NCI-H345 (cell line): ENCODE results near the gene SPATA12.

Experiments
- DNase-seq: peaks from one replicate; lab custom pipeline; 2025; lab: John Stamatoyannopoulos, UW

The SPATA12 gene

DNA sequence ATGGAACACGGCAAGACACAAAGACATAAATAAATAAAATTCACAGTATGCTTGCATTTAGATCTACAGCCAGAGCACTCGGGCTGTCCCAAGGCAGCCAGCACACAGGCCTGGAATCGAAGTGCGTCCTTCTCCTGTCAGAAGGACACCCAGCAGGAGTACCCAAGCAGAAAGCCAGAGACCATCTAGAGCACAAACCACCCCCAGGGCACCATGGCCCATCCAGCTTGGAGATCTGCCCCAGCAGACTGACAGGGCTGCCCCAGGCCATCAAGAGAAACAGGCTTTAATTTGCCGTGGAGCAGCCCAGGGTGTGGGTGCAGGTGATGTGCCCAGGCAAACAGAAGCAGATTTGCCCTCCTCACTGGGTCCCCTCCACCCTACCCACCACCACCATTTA, 7.8 kb upstream of the SPATA12 start:
- no peak for DNase-seq

DNA sequence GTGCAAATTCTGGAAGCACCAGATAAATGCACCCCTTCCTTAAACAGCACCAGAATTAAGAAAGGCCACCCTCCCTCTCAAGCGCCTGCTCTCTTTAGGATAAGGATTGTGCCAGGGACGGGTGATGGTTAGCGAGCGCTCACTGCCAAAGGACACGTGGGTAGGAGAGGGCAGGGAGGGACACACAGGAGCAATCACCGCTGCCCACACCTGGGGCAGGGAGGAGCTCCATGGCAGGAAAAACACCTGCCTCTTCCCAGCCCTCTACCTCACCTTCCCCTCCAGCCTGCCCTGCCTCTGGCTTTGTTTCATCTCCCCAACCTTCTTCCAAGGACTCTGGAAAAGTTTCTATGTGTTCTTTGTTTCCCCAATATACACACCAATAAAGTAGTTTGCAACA, 7.3 kb upstream of the SPATA12 start:
- no peak for DNase-seq

DNA sequence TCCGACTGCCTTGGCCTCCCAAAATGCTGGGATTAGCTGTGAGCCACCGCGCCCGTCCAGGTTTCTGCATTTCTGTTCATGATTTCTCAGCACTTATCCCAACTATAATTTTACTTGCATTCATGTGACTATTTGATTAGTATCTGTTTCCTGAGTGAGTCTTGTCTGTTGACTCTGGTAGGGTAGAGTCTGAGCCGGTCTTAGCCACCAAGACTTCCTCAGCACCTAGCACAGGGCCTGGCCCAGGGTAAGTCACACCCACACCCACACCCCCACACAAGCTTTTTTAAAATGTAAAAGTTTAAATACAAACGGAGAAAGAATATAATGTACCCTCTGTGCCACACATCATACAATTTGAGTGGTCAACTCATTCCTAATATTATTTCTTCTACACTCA, 3.1 kb upstream of the SPATA12 start:
- no peak for DNase-seq

DNA sequence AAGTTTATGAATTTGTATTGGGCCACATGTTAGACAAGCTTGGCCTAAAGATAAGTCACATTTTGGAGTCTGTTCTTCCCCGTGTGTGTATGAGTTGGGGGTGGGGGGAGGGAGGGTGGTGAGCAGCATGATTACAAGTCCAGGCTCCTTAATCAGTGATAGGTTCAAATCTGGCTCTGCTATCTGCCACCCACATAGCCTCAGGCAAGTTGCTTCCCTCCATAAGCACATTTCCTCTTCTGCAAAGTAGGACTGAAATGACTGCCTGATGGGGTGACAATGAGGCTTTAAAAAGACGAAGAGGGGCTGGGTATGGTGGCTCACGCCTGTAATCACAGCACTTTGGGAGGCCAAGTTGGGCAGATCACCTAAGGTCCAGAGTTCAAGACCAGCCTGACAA, 1.1 kb upstream of the SPATA12 start:
- no peak for DNase-seq

DNA sequence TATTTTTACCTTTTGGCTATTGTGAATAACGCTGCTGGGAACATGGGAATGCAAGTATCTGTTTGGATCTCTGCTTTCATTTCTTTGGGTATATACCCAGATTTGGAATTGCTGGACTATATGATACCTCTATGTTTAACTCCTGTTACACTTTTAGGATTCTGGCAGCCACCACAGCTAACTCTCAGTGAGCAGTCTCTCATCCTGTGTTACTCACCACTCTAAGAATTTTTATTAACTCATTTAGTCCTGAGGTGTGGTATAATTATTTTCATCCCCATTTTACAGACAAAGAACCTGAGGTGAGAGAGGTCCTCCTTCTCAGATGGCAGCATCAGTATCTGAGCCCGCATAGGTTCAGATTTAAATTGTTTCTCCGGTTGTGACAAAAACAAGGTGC, 1.1 kb downstream of the SPATA12 start:
- no peak for DNase-seq

DNA sequence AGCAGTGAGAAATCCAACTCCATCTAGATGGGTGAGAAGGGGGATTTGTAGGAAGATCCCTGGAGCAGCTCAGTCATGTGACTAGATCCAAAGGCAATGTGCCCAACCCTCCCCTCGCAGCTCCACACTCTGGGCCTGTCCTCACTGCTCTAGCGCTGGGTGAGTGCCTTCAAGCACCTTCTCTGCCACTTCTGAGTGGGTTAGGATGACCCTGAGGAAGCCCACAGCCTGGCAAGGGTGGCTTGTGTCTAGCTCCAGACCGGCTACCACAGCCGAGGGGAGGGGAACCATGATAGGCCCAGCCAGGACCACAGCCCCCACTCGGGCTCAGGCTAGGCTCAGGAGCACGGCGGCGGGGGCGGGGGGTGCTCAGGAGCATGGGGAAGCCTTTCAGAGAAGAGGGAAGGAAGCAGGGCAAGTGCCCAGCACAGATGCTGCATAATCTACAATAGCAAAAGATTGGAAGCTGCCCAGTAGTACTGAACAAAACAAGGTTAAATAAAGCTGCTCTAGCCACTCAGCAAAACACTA, 1.7 kb downstream of the SPATA12 start:
- DNase-seq = no peak

DNA sequence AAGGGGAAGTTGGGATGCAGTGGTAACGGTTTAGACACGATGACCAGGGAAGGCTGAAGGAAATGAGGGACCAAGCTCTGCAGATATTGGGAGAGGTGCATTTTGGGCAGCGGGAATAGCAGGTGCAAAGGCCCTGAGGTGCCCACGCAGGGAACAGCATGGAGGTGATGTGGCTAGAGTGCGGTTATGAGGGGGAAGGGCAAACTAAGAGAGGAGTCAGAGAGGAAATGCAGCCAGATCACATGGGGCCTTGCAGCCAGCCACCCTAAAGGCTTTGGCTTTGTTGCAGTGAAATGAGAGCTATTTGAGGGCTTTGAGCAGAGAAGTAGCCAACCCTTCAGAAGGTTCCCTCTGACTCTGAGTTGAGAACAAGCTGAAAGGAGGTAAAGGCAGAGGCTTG, 2.6 kb downstream of the SPATA12 start:
- DNase-seq = no peak

DNA sequence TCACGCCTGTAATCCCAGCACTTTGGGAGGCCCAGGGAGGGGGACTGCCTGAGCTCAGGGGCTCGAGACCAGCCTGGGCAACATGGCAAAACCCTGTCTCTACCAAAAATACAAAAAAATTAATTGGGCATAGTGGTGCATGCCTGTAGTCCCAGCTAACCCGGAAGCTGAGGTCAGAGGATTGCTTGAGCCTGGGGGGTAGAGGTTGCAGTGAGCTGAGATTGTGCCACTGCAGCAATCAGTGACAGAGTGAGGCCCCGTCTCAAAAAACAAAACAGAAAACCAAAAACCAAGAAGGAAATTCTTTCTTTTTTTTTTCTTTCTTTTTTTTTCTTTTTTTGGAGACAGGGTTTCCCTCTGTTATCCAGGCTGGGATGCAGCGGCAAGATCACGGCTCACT, 3.5 kb downstream of the SPATA12 start:
- no peak for DNase-seq

DNA sequence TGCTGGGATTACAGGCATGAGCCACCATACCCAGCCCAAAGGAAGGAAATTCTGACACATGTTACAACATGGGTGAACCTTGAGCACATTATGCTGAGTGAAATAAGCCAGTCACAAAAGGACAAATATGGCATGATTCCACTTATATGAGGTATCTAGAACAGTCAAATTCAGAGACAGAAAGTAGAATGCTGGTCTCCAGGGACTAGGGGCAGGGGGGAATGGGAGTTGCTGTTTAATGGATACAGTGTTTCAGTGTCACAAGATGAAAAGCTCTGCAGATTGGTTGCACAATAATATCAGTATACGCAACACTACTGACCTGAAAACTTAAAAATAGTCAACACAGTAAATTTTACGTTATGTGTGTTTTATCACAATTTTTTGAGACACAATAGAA, 4.1 kb downstream of the SPATA12 start:
- DNase-seq = no peak

DNA sequence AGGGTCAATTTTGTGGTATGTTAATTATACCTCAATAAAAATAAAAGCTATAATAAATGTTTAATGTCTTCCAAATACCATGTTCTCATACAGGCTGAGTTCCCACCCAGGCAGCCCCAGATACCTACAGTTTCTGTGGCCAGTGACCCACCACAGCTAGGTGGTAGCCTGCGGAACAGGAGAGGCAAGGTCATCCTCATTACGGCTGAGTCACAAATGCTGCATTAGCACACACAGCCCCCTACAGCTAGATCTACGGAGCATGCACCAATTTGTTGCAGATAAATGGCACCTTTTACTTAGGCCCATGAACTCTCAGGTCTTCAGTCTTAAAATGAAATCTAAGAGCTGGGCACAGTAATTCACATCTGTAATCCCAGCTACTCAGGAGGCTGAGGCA, 5.1 kb downstream of the SPATA12 start:
- no peak for DNase-seq

DNA sequence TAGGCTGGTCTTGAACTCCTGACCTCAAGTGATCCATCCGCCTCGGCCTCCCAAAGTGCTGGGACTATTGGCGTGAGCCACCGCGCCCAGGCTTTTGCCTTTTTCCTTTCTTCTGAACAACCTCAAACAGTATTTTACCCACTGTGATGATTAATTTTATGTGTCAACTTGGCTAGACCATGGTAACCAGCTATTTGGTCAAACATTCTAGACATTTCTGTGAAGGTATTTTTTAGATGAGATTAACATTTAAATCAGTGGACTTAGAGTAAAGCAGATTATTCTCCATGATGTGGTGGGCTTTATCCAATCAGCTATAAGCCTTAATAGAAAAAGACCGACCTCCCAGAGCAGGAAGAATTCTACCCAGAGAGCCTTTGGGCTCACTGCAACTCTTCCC, 6.0 kb downstream of the SPATA12 start:
- DNase-seq = no peak

DNA sequence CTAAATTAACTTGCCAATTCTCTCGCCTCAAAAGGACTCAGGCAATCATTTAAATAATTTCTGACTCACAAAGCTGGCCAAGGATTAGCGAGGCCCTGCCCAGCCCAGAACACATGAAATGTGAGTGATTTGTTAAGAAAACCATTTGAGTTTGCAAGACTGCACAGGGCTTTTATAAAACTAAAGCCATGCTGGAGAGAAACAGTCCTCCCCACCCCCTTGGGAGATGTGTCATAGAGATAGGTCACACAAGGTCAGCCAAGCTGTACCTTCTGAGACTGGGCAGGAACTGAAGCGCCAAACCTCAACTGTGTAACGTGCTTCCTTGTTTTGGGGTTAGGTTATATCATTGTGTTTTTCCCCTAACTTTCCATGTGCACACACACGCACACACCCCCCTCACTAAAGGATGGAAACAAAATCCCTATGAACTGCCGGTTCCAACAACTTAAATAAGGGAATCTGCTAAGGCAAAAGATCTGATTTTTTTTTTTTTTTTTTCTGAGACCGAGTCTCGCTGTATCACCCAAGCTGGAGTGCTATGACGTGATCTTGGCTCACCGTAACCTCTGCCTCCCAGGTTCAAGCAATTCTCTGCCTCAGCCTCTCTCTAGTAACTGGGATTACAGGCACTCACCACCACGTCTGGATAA, 8.1 kb downstream of the SPATA12 start:
- no peak for DNase-seq

DNA sequence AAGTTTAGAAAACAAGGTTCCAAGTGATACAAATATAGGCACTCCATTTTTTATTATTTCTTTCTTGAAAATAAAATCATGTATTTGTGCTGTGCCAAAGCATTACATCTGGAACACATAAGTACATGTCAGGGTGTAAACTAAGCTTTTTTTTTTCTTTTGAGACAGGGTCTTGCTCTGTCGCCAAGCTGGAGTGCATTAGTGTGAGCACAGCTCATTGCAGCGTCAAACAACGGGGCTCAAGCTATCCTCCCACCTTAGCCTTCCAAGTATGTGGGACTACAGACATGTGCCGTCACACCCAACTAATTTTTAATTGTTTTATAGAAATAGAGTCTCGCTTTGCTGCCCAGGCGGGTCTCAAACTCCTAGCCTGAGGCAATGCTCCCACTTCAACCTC, 9.0 kb downstream of the SPATA12 start:
- no peak for DNase-seq

DNA sequence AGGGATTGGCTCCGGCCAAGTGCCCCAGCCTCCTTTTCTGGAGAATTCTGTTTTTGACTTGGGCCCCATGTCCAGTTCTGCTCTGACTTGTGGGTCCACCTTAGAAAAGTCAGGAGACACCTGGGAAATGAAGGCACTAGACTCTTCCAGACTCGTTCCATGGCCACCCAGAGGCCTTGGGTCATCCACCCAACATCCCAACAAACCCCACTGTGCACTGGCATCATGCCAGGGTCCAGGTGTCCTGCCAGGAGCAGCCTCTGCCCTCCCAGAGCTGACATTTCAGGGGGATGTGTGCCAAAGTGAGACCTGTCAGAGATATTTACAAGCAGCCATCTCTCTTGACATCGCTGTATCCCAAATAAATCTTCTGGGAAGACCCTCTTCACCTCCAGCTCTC, 13.2 kb downstream of the SPATA12 start:
- DNase-seq = no peak

DNA sequence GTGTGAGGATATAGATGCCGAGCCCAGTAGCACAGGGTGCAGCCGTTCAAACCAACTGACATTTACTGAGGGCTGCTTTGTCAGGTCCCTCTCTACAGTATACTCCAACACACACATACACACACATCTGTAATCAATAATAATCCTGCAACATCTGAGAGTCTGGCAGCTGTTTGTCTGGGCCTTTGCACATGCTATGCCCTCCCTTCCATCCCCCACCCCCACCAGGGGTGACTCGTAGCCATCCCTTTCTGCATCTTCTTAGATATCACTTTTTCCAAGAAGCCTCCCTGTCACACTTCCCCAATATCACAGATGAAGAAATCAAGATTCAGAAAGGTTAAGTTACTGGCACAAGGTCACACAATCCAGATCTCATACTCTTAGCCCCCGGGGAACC, 13.7 kb downstream of the SPATA12 start:
- no peak for DNase-seq

DNA sequence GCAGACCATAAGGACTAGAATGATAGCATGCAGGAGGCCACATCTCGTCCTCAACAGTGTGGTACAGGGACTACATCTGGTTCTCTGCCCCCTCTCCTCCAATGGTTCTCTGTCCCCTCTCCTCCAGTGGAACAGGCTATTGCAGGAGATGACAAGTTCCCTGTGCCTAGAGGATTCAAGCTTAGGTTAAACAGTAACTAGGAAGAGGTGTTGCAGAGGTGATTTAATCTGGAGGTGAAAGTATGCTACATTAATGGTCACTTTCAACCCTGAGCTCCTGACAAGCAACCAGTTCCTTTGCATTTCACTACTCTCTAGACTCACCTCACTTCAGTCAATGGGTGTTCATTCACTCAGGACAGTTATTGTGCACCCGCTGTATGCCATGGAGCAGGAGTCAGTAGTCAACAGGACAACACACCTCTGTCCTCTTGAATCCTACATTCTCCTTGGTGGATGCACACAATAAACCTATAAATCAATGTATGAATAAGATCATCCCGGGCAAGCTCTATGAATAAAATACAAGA, 16.0 kb downstream of the SPATA12 start:
- DNase-seq = no peak

DNA sequence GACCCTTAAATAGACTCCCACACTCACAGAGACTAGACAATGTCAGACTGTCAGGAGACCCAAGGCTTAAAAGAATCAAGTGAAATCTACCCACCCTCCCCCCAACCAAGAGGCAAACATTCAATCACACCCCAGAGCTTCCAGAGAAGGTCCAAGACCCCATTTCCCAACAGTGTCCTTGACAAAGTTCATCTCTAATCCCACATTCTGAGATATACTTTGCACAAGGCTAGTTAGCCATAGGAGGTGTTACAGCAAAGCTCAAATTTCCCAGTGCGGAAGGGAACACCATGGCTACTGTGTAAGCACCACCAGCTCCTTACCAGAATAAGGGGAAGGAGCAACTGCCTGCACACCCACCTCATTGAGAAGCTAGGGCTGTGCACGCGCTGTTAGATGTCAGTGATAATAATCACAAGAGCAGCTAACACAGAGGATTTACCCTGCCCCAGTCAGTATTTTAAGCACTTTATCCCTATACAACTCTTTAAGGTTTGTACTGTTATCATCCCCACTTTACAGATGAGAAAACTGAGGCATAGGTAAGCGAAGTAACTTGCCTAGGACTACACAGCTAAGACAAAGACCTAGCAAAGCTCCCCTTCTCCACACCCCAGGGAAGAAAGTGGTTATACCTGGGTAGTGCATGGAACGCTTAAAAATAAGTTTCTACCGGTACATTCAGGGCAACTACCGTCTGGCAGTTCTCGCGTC, 17.3 kb downstream of the SPATA12 start:
- no peak for DNase-seq

DNA sequence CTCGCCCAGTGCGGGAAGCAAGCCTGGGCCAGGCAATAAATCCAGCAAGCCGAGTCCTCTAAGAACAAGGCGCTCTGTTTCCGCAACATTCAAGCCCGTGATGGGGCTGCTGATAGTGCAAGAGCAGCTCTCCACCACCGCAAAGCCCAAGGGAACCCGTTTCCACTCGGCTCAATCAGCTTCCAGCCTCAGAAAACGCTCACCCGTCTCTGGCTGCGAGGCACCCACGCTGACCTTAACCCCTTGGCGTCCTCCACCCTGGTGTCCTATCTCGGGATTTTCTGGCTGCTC, 17.8 kb downstream of the SPATA12 start:
- DNase-seq = peak; percentile 29

DNA sequence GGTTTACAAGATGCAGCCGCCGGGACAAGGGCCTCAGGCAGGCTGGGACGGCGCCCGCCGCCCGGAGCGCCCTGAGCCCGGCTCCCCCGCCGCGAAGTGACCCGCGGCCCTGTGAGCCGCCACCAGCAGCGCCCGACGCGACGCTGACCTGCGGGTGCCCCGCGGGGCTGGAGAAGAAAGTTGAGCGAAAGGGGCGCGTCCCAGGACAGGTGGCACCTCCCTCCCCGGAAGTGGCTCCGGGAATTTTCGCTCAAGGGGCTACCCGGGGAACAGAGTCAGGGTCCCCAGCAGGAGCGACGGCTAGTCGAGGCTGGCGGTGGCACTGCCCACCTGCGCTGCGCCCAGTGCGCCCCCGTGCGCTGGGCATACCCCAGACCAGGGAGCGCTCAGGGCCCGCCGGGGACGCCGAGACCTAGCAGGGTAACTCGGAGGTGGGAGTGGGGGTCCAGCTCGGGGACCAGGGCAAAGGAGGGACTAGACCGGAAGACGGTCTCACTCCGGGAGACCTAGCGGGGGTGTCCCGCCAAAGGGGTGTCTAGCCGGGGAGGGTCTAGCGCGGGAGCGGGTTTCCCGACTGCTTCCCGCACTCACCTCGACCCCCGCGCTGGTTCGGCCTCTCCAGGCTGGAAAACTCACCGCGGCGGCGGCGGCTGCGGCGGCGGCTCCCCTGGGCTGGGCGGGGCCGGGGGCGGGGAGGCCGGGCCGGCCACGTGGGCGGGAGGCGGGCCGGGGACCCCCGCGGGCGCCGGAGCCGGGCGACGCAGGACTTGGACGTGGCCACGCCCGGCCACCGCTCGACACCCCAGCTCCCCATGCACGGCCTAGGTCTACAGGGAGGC, 18.4 kb downstream of the SPATA12 start:
- DNase-seq = peak; percentile 58

DNA sequence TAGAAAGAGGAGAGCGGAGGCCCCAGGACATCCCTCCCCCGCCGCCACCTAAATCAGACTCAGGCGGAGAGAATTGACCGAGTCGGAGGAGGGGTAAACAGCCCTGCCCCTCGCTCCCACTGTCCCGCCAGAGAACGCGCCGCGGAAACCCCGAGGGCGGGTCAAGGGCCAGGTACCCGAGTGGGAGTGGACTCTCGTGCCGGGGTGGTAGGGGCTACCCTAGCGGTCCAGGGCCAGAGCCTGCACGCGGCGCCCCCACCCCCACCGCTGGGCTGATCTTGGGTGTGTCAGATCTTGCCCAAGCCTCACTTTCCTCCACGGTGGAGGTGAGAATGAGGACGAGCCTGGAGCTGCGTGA, 19.0 kb downstream of the SPATA12 start:
- no peak for DNase-seq

DNA sequence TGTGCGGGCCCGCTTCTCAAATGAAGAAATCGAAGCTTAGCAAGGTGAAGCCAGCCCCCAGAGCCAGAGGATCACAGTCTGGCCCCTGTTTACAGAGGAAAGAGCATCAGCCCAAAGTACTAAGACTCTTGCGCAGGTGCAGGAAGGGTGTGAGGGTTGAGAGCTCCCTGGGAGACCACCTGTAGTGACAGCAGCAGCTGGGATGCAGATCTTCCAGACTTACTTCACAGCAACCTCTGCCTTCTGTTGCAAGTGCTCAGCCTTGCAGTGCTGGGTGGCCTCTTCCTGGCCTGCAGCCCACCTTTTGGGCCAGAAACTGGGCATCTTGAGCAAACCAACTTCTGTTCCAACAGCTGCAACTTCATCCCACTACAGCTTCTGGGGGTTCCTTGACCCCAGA, 19.7 kb downstream of the SPATA12 start:
- DNase-seq = no peak

DNA sequence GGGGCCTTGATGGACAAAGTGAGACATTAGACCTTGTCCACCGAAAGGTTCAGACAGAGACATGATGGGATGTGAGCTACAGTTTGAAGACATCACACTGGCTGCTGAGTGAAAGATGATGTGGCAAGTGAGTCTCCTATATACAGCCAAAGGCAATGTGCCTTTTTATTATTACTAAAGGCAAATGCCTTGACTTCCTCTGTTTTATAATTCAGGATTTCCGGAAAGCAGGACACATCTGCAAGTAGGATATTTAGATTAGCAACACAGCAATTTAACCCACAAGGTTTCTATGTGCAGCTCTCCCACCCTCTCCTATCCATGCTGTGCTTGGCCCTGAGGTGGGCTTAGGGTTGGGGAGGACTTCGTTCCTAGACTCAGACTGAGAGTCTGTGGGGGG, 20.7 kb downstream of the SPATA12 start:
- no peak for DNase-seq

DNA sequence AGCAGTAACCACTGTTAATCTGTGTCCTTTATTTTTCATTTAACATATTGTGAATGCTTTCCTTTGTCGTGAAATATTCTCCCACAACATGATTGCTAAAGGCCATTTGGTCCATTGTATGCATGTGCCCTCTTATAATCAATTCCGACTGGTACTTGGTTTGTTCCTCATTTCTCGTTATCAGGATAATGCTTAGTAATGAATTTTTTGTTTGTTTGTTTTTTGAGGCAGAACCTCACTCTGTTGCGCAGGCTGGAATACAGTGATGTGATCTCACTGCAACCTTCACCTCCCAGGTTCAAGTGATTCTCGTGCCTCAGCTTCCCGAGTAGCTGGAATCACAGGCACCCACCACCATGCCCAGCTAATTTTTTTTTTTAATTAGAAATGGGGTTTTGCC, 22.0 kb downstream of the SPATA12 start:
- no peak for DNase-seq
